Spinal cord (tissue), 10 donors: ENCODE results near the gene CFD. TPM values are rescaled to one million over a fixed set of nuclear protein-coding genes. Genes with fewer than 3 reads are reported as not detected.

Experiments used
- DNase-seq, 6 donors: peaks; one replicate each; pipeline versions ENCODE4 v3.0.0 to v3.0.0-alpha.2; 2013 to 2015; ENCODE audit warnings: low spot score in 6 of 6, low read depth in 4 of 6
- H3K27ac ChIP-seq: one replicate; pipeline ENCODE4 v1.5.1; 2013; ENCODE audit warnings: low read depth, low read length, control low read depth
- H3K27me3 ChIP-seq: one replicate; pipeline ENCODE4 v1.6.1; 2013; ENCODE audit warnings: low read length; ENCODE audit not compliant: control insufficient read depth, insufficient read depth
- H3K36me3 ChIP-seq: one replicate; pipeline ENCODE4 v1.6.1; 2013; ENCODE audit warnings: low read length; ENCODE audit not compliant: control insufficient read depth, insufficient read depth
- H3K4me1 ChIP-seq: one replicate; pipeline ENCODE4 v1.6.1; 2013; ENCODE audit warnings: low read length; ENCODE audit not compliant: control insufficient read depth, insufficient read depth
- H3K4me3 ChIP-seq: one replicate; pipeline ENCODE4 v1.5.1; 2013; ENCODE audit warnings: low read depth, low read length, control low read depth
- H3K9me3 ChIP-seq: one replicate; pipeline ENCODE4 v1.6.1; 2013; ENCODE audit warnings: low read length; ENCODE audit not compliant: control insufficient read depth, insufficient read depth
- WGBS: methylation state at CpG from one replicate; pipeline ENCODE4 v1.1.5; 2013; ENCODE audit warnings: missing lambda C conversion rate; ENCODE audit not compliant: insufficient coverage; 5-methylcytosine and 5-hydroxymethylcytosine counted together
- polyA plus RNA-seq, 2 donors: library from polyadenylated mRNA; unstranded; fragments of 120-200 nt; gene quantifications; one replicate each; pipeline ENCODE4 v1.2.1, GENCODE V29; 2013; ENCODE audit not compliant: insufficient read length in 2 of 2
- total RNA-seq, 2 donors: library from RNA; depleted of rRNA in 1 of 2; stranded (reverse); fragments of 120-200 nt in 1 of 2; fragments of >200 nt in 1 of 2; gene quantifications; one replicate each; pipeline versions ENCODE4 v1.2.3 to v1.2.4, GENCODE V29; 2013 to 2014
- donor health status: healthy.

The CFD gene
- total and polyA plus RNA-seq, 4 donors: 2.8 to 6.5 (median 4.6) TPM

DNA sequence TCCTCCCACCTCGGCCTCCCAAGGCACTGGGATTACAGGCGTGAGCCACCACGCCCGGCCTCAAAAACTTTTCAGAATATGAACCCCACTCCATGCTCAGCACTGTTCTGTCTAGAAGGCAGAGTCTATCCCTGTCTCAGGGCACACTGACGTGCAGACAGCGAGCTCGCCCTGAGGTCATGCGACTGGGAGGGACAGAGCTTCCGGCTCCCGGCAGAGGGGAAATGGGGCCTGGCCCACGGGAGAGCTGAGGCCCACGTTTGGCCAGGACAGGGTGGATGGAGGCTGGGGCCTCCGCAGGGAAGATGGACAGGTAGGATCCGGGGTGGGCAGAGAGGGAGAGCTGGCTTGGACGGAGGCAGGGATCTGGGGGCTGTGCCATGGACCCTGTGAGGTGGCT is 34.6 kb upstream of the CFD start:
- no peak overlapping the region for H3K27ac ChIP-seq
- no peak overlapping the region for H3K4me3 ChIP-seq
- H3K4me1 ChIP-seq: peaks cover 11% of the 10 kb centered on the region
- no peaks in the 10 kb centered on the region for H3K9me3 ChIP-seq
- DNase-seq: no peak
- H3K36me3 ChIP-seq: no peaks in the 10 kb centered on the region
- 86% methylated on average over 14 of the region's 15 CpGs for WGBS
- H3K27me3 ChIP-seq: no peaks in the 10 kb centered on the region

GRCh38 chr19:825897-826644 is 33.4 kb upstream of the CFD start:
- no peaks in the 10 kb centered on the region for H3K9me3 ChIP-seq

DNA sequence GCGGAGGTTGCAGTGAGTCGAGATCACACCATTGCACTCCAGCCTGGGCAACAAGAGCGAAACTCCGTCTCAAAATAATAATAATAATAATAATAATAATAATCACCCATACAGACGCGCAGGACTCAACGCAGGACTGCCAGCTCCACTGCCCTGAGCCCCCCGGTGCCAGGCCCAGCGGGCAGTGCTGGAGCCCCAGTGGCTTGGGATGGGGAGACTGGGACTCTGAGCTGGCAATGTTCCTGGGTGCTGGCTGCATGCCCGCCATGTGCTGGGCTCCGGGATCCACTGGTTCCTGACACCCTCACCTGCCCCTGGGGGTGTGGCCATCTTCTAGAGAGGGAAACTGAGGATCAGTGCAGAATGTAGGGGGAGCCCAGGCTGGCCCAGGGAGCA is 32.2 kb upstream of the CFD start:
- Histone ChIP-seq H3K27me3 (no peaks in the 10 kb centered on the region), H3K4me3 (no peak overlapping the region), H3K4me1 (peaks cover 11% of the 10 kb centered on the region), H3K9me3 (no peaks in the 10 kb centered on the region), H3K36me3 (no peaks in the 10 kb centered on the region), H3K27ac (no peak overlapping the region)
- 91% methylated on average over 6 of the region's 11 CpGs for WGBS
- no peak for DNase-seq

More at GRCh38 chr19:825897-826644, 33.4 kb upstream of the CFD start:
- Histone ChIP-seq H3K27ac (no peak overlapping the region), H3K4me3 (no peak overlapping the region), H3K27me3 (no peaks in the 10 kb centered on the region), H3K4me1 (peaks cover 11% of the 10 kb centered on the region), H3K36me3 (no peaks in the 10 kb centered on the region)
- WGBS: 68% methylated on average over 4 of the region's 19 CpGs
- no peak for DNase-seq

- 72% methylated on average over 33 of the region's 33 CpGs for WGBS
- no peaks in the 10 kb centered on the region for H3K27me3 ChIP-seq
Measured at GRCh38 chr19:827710-828321, 31.6 kb upstream of the CFD start, which contains the start of gene AZU1. TSS of gene AZU1 (plus strand) at chr19:827837. CDS start at chr19:827847, 10 bp downstream.

GRCh38 chr19:829129-829758 is 30.2 kb upstream of the CFD start:
- Histone ChIP-seq H3K4me1 (no peaks in the 10 kb centered on the region), H3K27me3 (no peaks in the 10 kb centered on the region), H3K27ac (no peak overlapping the region), H3K9me3 (no peaks in the 10 kb centered on the region), H3K4me3 (no peak overlapping the region), H3K36me3 (no peaks in the 10 kb centered on the region)
- 82% methylated on average over 16 of the region's 18 CpGs for WGBS
- DNase-seq: no peak

More at GRCh38 chr19:827710-828321, 31.6 kb upstream of the CFD start, which contains the start of gene AZU1:
- Histone ChIP-seq H3K36me3 (no peaks in the 10 kb centered on the region), H3K4me3 (no peak within 1 kb of the TSS), H3K4me1 (peaks cover 7% of the 10 kb centered on the region), H3K27ac (no peak within 1 kb of the TSS), H3K9me3 (no peaks in the 10 kb centered on the region)
- DNase-seq: no peak

DNA sequence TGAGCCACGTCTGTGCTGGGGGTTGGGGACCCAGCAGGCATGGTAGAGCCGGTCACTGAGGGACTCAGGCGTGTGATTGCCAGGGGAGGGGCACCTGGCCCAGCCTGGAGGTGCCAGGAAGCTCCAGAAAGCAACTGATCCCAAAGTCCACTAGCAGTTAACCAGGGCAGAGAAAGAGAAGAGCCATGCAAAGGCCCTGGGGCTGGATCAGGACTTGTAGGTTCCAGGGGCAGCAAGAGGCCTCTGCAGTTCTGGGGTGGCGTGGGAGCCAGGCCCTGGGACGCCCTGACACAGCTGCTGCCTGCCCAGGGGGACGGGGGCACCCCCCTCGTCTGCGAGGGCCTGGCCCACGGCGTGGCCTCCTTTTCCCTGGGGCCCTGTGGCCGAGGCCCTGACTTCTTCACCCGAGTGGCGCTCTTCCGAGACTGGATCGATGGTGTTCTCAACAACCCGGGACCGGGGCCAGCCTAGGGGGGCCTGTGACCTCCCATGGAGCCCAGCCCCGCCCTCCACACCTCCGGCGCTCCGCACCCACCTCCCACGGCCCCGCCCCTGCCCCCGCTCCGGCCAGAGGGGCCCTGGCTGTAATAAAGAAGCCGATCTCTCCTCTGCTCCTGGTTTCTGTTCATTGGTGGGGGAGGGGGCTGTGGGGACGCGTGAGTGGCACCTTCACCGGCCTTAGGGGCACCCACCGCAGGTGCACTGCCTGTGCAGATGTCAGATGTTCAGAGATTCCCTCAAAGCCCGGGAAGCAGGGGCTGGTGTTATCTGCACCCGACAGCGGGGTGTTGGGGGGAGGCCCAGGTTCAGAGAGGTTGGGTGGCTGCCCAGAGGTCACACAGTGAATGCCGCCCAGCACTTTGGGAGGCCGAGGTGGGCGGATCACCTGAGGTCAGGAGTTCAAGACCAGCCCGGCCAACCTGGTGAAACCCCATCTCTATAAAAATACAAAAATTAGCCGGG is 27.8 kb upstream of the CFD start:
- Histone ChIP-seq H3K4me3 (no peak overlapping the region), H3K27me3 (peaks cover 2% of the 10 kb centered on the region), H3K36me3 (no peaks in the 10 kb centered on the region), H3K9me3 (no peaks in the 10 kb centered on the region), H3K27ac (no peak overlapping the region), H3K4me1 (no peaks in the 10 kb centered on the region)
- 64% methylated on average over 24 of the region's 38 CpGs for WGBS
- no peak for DNase-seq

DNA sequence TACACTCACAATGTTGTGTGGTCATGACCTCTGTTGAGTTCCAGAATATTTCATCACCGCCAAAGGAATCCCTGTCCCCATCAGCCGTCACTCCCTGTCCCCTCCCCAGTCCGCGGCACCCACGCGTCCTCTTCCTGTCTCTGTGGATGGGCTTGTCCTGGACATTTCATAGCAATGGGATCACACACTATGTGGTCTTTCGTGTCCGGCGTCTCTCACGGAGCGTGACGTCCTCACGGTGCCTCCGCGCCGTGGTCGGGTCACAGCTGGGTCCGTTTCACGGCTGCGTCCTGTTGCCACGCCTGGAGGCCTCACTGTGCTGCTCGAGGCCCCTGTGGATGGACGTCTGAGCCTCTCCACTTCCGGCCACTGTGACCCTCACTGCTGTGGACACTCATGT is 25.2 kb upstream of the CFD start:
- H3K4me1 ChIP-seq: peaks cover 3% of the 10 kb centered on the region
- no peak overlapping the region for H3K27ac ChIP-seq
- WGBS: 78% methylated on average over 23 of the region's 24 CpGs
- no peaks in the 10 kb centered on the region for H3K36me3 ChIP-seq
- H3K4me3 ChIP-seq: no peak overlapping the region
- H3K9me3 ChIP-seq: no peaks in the 10 kb centered on the region
- H3K27me3 ChIP-seq: peaks cover 2% of the 10 kb centered on the region
- DNase-seq: no peak

- WGBS: 83% methylated on average over 30 of the region's 36 CpGs
- no peaks in the 10 kb centered on the region for H3K36me3 ChIP-seq
- no peak overlapping the region for H3K27ac ChIP-seq
- H3K9me3 ChIP-seq: no peaks in the 10 kb centered on the region
- peaks cover 3% of the 10 kb centered on the region for H3K4me1 ChIP-seq
- no peak overlapping the region for H3K4me3 ChIP-seq
- peaks cover 2% of the 10 kb centered on the region for H3K27me3 ChIP-seq
- no peak for DNase-seq
Measured at GRCh38 chr19:835210-835810, 24.2 kb upstream of the CFD start.
